CD4-positive, alpha-beta T cell treated with Interferon alpha-2 for 1 hour (primary cell): ENCODE results near the gene ADAMTS5.

ENCODE experiments used
- DNase-seq, 2 donors: peaks; one replicate each; pipeline ENCODE4 v3.0.0-alpha.2; 2020 to 2022

ADAMTS5 gene

GRCh38 chr21:26967062-26967913, at the start of gene ADAMTS5:
Gene ADAMTS5, minus strand, starts transcription at chr21:26967088. Its CDS starts 697 bp downstream, at chr21:26966391.
- DNase-seq, result peak in 1 of 2 donors; percentile 1

- DNase-seq, result no peak
These were observed 34.6 kb upstream of the ADAMTS5 start for GRCh38 chr21:27001526-27001925.

GRCh38 chr21:26983576-26983975, 16.7 kb upstream of the ADAMTS5 start:
- no peak for DNase-seq

GRCh38 chr21:26982767-26983166, 15.9 kb upstream of the ADAMTS5 start:
- DNase-seq, result no peak

GRCh38 chr21:26977746-26978145, 10.9 kb upstream of the ADAMTS5 start:
- DNase-seq, result no peak

GRCh38 chr21:26973226-26973625, 6.3 kb upstream of the ADAMTS5 start:
- no peak for DNase-seq

GRCh38 chr21:26972192-26972591, 5.3 kb upstream of the ADAMTS5 start:
- peak in 1 of 2 donors; percentile 1 for DNase-seq

GRCh38 chr21:26969971-26970725, 3.3 kb upstream of the ADAMTS5 start:
- DNase-seq, result no peak

GRCh38 chr21:26966649-26967061, 233 bp downstream of the ADAMTS5 start:
- DNase-seq, result no peak

GRCh38 chr21:26965907-26966581, 844 bp downstream of the ADAMTS5 start:
- no peak for DNase-seq

- peak in 1 of 2 donors; percentile 4 for DNase-seq
These were observed 1.6 kb downstream of the ADAMTS5 start for GRCh38 chr21:26965040-26965906.

- DNase-seq, result no peak
These were observed 2.6 kb downstream of the ADAMTS5 start for GRCh38 chr21:26964170-26964778.

- DNase-seq, result no peak
These were observed 4.2 kb downstream of the ADAMTS5 start for GRCh38 chr21:26962621-26963181.

GRCh38 chr21:26961698-26962097, 5.2 kb downstream of the ADAMTS5 start:
- DNase-seq, result no peak

GRCh38 chr21:26958788-26959187, 8.1 kb downstream of the ADAMTS5 start:
- no peak for DNase-seq

- DNase-seq, result no peak
These were observed 10.1 kb downstream of the ADAMTS5 start for GRCh38 chr21:26956813-26957212.

GRCh38 chr21:26956216-26956615, 10.7 kb downstream of the ADAMTS5 start:
- no peak for DNase-seq

GRCh38 chr21:26954662-26955121, 12.2 kb downstream of the ADAMTS5 start:
- no peak for DNase-seq

- DNase-seq, result no peak
These were observed 14.4 kb downstream of the ADAMTS5 start for GRCh38 chr21:26952374-26953066.

GRCh38 chr21:26949830-26950229, 17.1 kb downstream of the ADAMTS5 start:
- no peak for DNase-seq

GRCh38 chr21:26948194-26948593, 18.7 kb downstream of the ADAMTS5 start:
- DNase-seq, result no peak
